Fibroblast of the conjunctiva (primary cell): ENCODE results near the gene CHIA.

Experiments used
- DNase-seq: peaks from one replicate; pipeline ENCODE4 v3.0.0-alpha.2; 2010; ENCODE audit warnings: low read depth

The CHIA gene

DNA sequence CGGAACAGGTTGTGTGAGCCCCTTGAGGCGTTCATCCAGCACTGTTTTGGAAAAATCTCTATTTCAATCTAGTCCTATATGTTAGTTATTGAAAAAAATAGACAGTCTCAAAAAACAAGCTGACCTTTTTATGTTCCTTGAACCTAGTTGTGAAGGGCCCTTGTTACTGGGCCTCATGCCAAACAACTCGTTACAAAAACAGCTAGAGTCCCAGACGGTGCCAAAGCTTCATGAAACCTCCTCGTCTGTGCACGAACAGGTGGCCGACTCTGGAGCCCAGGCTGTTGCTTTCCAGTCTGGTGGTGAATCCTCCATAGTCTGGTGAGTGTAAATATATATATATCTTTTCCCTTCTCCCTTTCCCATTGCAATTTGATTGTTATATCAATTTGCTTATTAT is at the start of gene CHIA:
Gene CHIA, plus strand, starts transcription at position 222 of the 400 bp plus-strand sequence. CDS start 19,617 bp downstream, outside the sequence.
- DNase-seq: no peak

DNA sequence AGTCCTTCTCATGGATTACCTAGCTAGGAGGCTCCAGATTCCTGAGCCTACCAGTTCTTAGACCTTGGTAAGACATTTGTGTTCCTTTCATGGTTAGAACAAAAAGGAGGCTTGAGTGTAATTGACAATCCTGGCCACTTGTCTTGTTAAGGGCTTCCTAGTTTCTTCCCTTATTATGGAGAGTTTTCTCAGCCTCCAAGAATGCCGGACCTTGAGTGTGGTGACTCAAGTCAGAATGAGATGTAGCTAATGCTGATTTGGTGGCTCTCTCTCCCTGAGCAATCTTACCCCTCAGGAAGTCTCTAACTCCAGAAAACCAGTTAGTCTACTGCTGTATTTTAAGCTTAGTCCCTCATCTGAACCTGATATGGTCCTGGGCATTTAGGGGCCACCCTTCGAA is 48.9 kb upstream of the CHIA start:
- DNase-seq: no peak

DNA sequence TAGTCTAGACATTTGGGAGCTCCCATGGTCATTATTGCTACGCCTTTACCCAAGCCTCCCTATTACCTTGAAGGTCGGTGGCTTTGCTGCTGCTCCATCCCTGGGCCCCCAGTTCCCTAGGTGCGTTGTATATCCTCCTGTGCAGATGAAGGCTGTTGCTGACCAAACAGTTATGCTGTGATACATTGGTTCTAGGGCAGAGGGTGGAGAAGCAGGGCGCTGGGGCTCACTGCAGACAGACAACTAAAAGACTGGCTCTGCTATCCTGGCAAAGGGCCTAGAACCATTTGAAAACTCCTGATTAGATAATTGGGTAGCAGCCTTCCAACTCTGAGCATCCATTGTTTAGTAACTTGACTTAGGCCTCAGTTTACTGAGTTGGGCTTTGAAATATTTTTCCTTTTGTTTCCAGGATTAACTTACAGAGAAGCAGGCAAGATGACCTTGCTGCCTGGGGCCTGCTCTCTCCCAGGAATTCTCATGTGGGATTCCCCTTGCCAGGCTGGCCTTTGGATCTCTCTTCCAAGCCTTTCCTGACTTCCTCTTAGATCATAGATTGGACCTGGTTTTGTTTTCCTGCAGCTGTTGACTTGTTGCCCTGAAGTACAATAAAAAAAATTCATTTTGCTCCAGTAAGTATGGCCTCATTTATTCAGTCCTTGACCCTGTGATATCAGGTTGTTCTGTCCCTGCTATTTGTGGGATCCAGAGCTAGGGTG is 47.7 kb upstream of the CHIA start:
- no peak for DNase-seq

DNA sequence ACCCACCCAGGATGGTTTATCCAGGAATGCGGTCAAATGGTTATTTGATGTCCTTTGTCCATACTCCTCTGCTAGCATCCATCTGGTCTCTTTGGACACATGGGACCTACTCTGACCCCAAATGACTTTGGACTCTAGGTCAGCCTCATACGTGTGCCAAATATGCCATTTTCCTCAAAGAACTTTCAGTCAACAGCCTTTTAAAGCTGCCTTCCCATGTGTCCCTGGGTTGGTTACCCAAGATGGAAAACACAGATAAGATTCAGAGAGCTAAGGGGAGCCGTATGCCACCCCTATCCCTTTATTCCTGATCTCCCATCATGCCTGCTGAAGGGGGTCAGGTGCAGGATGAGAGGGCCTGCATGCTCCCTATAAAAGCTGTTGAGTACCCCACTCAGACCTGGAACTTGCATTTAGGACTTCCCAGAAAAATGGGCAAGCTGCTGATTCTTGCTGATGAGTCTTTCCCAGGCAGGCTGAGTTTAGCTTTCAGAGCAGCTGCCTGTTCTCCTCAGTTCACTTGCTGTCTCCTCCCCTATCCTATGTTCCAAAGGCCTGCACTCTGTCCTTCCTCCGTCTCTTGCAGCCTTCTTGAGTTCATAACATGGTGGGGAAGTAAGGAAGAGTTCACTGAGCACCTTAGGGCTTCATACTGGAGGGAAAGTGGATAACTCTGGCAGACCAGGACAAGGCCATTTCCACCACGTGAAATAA is 43.4 kb upstream of the CHIA start:
- DNase-seq: no peak

DNA sequence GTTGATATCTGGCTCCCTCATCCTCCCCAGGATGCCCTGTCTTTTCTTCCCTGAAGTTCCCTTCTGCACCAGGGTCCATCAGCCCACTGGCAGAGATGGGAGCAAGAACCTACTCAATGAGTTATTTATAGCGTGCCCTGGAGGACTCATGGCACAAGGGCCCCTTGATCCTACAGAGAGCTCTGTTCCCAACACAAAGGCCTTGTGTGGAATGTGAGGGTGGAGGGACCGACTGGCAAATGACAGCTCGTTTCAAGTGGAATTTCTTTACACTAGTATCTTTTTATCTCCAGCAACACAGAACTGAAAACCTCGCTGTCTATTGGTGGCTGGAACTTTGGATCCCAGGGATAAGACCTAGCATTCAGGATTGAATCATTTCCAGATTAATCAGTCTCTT is 40.7 kb upstream of the CHIA start:
- no peak for DNase-seq

DNA sequence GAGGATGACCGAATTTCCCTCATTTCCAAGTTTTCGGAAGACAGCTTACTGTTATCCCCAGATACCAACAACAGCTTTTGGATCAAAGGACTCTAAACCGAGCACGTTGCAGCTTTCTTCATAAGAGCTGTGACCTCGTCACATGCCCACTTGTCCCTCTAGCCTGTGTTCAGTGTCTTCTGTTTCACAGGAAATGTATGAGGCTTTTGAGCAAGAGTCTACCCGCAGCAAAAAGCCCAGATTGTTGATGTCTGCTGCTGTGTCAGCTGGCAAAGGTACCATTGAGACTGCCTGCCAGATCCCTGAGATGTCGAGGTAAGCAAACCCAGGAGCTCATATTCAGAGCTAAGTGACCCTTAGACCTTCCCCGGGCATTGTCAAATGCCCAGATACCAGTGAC is 39.1 kb upstream of the CHIA start:
- no peak for DNase-seq

DNA sequence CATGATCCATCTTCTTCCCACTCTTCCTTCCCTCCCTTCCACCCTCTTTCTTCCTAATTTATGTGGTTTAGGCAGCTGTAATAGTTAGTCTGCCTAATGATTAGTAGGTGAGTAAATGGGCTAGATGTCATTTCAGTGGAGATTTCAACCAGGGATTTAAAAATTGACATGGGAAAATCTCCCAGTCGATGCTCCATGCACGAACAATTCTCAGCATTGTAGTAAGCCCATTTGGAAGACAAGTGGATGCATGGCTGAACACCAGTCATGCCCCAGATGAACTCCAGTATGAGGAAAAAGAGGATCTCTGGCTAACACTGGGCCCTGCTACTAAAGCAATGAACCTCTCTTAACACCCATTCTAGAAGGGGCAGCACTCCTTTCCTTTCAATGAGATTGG is 37.9 kb upstream of the CHIA start:
- DNase-seq: no peak

DNA sequence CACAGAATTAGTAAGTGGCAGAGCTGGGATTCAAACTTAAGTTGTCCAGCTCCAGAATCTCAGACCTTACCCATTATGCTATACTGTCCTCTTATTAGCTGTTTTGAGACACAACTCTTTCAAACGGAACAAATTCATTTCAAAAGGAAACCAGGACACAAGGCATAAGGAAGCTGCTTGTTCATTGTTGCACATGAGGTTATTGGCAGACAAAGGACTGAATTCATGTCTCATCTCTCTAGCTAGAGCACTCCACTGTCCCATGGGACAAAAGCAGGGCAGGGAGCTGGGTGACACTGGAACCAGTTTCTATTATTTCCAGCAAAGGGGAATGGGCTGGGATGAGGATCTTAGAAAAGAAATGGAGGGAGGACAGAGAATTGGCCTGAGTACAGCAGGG is 36.8 kb upstream of the CHIA start:
- DNase-seq: no peak

DNA sequence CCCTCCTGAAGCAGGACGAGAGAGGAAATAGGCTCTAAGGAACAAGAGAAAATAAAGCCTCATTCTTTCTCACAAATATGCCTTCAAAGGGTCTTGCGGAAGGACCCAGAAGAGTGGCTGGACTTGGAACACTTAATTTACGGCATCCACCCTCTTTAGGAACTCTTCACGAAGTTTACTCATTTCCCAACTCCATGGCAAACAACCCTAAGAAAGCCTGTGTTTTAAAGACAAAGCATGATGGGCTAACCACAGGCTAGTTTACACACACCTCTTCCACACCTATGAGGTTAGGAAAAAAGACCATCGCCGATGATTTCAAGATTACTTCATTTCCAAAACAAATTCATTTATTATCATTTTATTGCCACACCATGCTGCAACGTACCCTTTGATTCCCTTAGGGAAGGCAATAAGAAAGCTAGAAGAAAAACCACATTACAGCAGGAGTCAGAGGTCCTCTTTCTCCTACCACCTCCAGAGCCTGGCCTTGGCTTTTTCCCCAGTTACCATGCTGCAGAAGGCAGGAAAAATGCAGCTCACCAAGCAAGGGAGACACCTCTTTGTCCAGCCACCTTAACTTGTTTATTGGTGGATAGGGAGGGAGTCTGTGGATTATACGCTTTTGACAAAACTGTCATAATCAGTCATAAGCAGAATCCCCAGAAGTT is 33.5 kb upstream of the CHIA start:
- DNase-seq: no peak

DNA sequence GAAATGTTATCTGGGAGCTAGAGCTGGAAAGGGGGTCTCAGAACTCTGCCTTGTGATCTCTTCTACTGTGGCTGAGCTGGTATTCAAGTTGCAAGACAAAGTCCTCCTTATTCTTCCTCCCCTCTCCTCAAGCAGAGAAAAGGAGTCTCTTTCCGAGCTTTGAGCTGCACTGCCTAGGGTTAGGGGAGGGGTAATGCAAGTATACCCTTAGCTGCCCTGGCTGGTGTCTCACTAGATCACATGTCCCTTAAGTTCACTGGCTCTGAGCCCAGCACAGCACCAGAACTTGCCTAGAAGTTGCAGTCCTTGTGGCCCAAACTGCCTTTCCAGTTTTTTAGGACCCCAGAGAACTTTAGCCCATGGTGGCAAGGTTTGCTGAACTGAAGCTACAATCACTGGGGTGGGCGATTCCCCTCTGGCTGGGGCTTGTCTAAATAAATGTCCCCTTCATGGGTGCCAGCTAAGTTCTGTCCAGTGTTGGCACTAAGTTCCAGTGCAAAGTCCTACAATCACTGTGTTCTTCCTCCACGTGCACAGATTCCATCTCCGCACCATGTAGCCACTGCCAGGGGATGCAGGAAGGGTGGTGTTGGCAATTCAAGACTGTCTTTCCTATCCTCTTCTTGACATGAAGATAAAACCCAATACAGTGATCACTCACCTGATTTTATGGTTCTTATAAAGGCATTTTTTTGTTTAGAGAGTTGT is 22.7 kb upstream of the CHIA start:
- no peak for DNase-seq

DNA sequence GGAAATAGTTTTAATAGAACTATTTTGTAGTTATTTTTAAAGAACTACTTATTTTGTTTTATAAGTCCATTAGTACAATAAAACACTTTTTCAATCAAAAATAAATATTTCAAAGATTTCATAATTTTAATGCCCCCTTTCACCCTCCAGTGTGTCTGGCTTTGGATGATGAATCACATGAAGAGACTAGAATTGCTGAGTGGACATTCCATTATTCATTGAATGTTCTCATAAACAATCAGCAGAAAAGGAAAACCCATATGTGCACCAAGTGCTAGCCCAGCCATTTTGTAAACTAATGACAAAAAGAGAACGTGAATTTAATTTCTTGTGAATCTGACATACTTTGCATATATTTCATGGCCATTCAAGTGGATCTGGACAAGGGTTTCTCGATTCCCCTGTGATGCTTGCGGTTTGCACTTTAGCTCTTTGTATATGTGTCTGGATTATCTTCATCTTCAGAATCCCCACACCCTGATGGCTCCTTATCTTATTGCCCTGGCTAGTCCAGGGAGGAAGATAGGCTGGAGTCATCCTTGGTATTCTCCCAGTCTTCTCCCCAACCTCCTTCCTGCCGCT is 20.7 kb upstream of the CHIA start:
- no peak for DNase-seq

DNA sequence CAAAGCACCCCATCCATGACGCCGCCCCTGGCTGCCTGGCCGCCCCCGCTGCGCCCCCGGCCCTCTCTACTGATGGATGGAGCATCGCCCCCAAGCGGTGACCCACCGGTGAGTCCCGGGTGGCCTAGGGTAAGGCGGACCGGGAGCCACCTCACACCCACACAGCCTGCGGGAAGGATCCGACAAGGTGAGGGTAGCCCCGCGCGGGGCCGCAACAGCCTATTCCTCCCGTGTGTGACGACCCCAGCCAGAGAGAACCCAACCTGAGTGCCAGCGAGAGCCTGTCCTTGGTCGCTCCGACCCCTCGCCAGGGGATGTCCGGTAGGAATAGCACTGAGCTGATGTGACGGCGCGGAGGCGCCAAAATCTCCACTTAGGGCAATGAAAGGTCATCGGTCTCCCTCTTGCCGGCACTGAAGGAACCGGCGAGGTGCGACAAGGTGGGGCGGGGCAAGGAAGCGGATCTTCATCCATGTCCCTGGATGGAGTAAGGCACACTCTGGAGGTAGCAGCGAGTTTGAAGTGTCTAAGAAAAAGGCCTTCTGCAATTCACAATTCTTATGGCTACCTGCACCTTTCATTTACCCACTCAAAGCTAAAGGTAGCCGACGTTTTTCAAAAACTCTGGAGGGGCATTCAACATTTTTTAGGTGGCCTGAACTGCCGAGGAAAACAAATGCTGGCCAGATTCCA is 19.7 kb upstream of the CHIA start:
- no peak for DNase-seq

DNA sequence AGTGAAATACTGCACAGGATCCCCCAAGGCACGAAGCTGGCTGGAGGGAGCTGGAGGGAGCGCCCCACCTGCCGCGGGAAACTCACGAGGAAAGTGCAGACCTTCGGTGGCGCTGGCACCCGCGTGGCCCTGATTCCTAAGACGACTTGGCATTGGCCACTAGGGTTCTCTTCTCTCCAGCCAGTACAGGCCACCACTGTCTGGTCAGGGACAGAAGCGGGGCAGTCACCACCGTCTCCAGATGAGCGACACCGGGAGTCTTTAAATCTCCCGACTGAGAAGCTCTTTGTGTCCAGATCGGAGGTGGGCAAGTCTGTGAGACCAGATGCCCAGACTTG is 19.2 kb upstream of the CHIA start:
- no peak for DNase-seq

DNA sequence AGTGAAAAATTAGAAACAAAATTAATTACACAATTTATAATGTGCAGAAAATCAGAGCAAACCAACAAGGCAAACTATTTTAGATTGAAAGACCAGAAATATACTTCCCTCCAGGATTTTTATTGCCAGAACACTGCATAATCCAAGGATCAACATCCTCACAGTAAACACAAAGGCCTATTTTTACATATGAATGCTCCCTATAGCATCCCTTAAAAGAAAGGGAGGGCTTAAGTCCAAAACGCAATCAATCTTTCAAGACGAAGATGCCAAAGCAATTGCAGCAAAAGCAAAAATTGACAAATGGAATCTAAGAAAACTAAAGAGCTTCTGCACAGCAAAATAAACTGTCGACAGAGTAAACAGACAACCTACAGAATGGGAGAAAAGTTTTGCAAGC is 18.6 kb upstream of the CHIA start:
- no peak for DNase-seq

DNA sequence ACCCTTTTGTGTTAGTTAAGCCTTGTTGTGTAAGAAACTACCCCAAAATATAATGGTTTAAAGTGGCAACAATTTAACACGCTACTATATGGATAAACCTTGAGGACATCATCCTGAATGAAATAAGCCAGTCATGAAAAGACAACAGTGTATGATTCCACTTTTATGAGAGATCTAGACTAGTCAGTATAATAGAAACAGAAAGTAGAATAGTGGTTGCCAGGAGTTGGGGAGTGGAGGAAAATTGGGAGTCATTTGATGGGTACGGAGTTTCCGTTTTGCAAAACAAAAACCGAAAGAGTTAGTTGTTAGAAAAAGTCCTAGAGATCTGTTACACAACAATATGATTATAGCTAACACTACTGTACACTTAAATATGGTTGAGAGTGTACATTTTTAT is 16.0 kb upstream of the CHIA start:
- no peak for DNase-seq

DNA sequence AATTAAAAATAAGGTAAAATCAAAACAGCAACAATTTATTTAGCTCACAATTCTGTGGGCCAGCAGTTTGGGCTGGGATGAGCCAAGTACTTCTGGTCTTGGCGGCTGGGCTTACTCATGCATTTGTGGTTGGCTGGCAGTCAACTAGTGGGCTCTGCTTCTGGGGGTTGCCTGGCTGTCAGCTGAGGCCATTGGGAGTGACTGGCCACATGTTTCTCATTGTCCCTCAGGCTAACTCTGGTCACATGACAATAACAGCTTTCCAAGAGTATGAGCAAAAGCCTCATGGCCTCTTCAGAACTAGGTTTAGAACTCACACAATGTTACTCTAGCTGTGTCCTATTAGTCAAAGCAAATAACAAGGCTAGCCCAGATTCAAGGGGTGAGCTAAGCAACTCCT is 15.6 kb upstream of the CHIA start:
- peak; percentile 93 for DNase-seq

DNA sequence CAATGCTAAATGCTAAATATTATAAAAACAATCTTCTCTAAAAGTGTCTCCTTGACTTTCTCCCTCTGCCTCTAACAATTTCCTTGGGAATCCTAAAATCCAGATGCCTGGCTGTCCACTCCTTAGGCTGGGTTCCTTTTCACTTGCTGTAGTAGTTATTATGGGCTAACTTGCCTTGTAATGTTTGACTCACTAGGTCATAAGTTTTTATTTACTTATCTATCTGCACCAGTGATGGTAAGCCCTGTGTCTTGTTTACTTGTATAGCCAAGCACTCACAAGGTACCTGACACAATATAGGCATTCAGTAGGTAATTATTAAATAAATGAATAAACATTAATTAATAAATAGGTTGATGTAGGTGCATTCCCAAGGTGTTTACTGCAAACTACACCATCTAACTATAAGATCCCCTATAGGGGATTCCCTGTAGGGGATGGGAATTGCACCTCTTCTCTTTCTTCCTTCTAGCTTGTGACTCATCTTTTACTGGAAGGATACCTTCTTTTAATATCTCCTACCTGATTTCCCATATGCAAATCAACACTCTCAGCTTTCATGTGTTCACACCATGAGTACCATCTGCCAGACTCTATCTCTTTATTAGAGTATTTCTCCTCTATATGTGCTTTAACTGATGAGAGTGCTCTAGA is 14.7 kb upstream of the CHIA start:
- DNase-seq: no peak

DNA sequence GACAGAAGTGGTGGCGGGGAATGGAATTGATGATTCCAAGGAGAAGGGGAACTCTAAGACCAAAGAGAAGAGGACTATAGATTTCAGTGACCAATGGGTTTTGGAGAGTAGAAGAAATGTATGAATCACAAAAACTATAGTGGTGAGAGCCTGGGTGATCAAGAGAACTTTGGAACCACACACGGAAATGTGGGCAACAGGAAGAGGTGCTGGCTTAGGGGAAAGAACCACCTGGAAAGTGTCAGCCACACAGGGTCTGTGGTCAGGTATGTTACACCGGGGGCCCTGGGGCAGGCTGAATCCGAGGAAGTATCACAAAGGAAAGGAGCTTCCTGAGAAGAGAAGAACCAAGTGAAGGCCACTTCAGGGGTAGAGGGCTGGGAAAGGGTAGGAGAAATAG is 11.5 kb upstream of the CHIA start:
- DNase-seq: no peak

DNA sequence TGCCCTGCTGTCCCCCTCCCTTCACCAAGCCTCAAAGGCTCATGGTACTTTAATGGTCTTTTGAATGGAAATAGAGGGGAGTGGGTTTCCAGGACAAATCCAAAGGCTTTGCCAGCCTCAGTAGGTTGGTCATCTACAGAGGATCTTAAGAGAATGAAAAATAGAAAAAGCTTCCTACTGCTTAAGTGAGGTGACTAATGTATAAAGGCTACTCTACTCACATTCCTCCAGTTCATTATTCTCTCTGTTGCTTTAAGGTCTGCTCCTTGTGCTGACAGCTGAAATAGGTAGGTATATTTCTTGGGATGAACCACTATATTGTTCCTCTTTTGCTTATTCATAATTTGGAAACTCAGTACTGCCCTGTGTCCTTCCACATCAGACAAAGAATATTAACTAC is 10.4 kb upstream of the CHIA start:
- DNase-seq: no peak

DNA sequence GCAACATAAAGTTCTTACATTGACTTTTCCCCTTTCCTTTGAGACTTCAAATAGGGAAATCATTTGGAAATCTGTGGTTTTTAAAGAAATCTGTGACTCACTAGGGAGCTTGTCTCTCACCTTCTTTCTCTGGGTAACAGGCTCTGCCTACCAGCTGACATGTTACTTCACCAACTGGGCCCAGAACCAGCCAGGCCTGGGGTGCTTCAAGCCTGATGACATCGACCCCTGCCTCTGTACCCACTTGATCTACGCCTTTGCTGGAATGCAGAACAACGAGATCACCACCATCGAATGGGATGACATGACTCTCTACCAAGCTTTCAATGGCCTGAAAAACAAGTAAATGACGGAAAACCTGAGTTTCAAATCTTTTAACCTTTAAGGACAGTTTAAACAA is 9.2 kb upstream of the CHIA start:
- no peak for DNase-seq

DNA sequence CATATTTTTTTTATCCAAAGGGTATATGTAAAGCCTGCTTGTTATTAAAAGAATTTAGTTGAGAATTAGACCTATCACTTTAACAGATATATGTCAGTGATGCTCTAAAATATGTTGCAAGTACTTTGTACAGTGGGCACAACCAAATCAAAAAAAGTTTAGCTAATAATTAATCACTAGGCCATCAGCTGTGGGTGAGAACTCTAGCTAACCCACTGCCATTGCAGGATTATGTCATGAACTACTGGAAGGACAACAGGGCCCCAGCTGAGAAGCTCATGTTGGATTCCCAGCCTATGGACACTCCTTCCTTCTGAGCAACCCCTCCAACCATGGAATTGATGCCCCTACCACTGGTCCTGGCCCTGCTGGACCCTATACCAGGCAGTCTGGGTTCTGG is 6.8 kb upstream of the CHIA start:
- no peak for DNase-seq
